RPMI8226 (cell line): Measurements from ENCODE around the gene MGAT3.

Source experiments
- DNase-seq: peaks from one replicate; pipeline ENCODE4 v3.0.0-alpha.2; 2015

The MGAT3 gene

DNA sequence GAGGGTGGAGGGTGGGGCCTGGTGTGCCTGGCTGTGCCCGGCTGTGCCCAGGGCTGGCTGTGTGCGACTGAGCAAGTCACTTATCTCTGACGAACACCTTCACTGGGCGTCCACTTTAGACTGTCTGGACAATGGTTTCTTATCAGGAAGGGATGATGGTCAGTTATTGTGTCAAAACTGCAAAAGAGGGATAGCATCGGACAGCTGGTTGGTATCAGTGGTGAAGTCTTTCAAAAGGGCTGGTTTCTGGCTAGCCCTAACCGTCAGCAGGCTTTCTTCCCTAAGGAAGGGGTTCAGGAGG lies 4.1 kb upstream of the MGAT3 start:
- DNase-seq = no peak

- DNase-seq = no peak
Measured at GRCh38 chr22:39453765-39454378, 2.9 kb upstream of the MGAT3 start.

DNA sequence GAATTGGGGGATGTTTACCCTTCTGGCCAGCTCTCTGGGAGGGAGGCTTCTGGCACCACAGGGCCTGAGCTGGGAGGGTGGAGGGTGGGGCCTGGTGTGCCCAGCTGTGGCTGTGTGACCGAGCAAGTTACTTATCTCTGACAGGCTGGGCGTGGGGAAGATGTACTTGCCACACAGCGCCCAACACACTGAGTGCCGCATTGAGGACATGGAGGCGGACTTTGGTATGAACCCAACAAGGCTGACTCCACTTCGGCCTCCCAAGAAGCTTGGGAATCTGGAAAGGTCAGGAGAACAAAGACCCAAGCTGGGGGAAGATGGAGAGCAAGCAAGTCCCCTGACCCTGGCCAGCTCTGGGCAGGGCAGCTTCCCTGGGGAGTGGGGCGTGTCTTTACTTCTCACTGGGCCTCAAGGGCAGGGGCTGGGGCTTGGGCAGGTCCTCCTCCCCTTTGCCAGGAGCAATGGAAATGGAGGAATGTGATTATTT lies 2.4 kb upstream of the MGAT3 start:
- no peak for DNase-seq

DNA sequence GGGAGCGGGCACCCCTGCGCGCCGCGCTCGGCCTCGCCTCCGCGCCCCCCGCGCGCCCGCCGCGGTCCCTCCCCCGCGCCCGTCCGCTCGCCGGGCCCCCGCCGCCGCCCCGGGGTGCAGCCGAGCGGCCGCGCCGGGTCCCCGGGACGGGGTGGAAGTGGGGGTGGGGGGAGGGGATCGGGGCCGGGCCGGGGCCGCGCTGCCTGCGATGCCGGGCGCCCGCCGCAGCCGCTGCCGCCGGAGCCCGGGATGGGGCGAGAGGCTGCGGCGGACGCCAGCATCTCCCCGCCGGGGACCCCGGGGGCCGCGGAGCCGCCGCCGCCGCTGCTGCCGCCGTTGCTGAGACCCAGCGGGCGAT lies 365 bp downstream of the MGAT3 start:
- DNase-seq = no peak

DNA sequence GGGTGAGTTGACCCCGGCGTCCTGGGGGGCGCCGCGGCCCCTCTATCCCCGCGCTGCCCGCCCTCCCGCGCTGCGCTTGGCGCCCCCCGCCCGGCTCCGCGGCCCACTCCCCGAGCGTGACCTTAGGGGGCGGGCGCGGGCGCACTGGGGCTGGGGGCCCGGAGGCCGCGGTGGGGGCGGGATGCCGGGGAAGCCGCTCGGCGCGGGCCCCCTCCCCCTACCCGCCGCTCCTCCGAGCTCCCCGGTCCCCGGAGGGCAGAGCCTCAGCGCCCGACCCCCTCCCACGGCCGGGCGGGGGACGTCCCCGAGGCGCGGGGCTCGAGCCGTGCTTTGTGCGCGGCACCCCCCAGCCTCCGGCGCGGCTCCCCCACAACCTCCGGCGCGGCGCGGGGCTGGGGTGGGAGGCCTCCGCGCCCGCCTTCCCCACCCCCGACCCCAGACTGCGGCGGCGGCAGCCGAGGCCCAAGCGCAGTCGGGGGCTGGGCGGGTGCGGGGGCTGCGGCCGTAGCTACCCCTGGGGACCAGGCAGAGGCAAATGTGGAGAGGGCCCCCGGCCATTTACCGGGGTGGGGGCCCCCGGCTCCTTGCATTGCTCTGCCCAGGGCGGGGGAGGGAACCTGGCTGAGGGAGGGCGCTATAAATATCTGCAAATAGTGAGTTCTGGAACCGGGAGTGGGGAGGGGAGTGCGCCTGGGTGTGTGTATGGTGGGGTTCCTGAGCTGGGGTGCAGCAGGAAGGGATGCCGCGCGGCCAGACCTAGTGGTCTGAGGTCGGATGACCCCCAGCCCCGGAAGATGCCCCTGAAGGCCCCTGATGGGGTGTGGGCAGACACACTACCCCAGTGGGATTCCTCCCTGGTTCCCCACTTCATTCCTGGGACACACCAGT lies 988 bp downstream of the MGAT3 start:
- no peak for DNase-seq

GRCh38 chr22:39458444-39459083 lies 1.8 kb downstream of the MGAT3 start:
- DNase-seq = no peak

DNA sequence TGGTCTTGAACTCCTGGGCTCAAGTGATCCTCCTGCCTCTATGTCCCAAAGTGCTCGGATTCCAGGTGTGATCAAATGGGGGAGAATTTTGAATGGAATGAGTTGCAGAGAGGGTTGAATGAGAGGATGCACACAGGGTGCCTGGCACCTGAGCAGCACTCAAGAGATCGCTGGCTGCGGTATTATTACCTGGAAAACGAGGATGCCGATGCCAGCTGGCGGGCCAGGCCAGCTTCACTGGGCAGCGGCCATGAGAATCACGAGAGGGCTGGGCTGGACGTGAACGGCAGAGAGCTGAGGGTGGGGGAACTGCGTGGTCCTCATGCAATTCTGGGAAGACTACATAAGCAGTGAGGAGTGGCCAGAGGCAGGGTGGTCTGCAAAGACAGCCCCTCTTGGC lies 2.9 kb downstream of the MGAT3 start:
- DNase-seq = no peak

DNA sequence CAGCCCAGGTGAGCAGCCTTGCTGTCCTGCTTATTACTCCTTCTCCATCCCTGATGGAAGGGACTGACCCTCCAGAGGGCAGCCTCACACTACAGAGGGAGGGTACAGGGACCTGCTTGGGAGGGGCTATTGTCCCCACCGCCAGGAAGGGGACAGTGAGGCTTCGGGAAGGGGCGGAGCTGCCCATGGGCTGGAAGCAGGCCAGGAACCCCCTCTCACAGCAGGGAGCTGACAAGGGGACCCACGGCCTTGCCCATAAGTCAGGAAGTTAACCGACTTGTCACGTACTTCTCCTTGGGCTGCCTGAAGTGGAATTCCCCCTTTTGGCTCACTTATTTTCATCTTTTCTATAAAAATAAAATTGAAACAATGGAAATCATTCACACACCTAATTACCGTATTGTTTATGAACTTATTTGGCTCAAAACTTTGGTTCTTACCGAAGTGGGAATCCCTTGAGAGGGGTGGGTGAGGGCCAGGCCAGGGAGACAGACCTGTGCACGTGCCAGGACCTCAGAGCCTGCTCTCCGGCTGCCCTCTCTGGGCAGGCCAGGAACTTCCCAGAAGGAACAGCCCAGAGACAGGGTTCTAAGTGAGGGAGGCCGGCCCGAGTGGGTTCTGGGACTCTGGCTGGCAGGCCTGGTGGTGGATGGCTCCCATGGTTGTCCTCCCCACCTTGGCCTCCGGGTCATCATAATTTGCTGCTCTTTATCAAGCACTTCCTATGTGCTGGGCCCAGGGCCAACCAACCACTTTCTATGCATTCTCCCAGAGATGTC lies 5.8 kb downstream of the MGAT3 start:
- no peak for DNase-seq

DNA sequence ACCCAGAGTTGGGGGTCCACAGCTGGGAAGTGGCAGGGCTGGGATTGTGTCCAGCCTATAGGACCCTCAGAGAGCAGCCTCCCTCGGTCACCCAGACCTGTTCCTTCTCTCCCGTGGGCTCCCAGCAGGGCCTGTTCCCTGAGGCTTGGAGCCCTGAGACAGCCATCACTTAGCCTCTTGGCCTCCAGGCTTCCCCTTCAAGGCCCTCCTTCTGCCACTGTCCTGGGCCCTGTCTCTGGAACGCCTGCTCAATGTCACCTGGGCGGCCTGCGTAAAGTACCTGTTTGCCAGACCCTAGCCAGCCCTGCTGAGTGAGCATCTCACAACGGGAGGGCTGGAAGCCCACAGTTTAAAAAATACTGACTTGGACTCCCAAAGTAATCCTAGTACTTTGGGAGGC lies 6.5 kb downstream of the MGAT3 start:
- DNase-seq = no peak

DNA sequence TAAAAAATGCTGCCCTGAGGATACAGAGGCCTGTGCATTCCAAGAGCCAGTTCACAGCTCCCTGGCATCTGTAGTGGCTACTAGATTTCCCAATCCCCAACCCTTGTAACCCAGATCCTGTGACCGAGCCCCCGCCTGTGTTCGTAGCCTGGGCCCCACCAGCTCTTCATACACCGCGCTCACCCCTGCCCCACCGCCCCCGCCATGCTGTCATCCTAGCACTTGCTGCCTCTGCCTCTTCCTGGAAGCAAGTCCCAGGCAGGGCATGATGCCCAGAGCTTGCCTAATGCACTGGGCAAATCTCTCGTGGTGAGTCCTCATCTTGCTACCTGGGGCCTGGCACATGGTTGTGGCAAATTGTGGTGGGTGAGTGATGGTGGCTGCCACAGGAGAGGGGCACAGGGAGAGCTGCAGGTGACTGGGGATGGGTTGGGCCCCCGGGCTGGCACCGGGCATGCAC lies 7.1 kb downstream of the MGAT3 start:
- no peak for DNase-seq

DNA sequence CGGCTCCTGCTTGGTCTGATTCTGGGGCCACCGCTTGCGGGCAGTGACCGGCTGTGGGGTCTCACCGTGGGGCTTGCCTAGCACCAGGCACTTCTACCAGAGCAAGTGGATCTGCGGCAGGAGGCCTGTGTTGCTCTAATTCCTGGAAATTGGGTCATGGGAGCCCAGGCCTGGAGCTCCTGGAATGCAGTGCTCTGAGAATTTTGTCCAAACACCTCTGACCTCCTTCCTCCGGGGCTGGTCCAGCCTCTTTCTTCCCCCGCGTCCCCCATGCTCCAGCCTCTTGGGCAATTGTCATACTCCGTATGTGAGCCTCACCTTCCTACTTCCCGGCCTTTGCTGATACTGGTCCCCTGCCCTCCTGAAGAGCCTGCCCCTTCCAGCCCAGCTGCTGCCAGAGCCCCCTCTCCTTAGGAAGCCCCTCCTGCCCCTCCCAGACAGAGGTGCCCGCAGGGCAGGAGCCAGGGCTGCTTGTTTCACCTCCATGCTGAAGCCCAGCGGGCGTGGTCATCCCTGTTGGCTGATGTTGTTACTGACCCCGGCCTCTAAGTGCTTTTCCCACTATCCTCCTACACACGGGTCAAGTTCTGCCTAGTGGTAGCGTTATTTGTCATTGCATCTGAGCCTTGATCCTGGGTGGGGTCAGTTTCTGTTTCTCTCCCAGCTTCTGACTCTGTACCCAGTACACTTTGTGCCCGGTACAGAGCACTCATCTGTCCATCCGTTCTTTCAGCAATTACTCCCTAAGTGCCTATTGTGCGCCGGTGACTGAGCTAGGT lies 9.6 kb downstream of the MGAT3 start:
- no peak for DNase-seq

GRCh38 chr22:39467390-39467895 lies 10.6 kb downstream of the MGAT3 start:
- DNase-seq = peak; percentile 23

GRCh38 chr22:39468487-39469325 lies 11.9 kb downstream of the MGAT3 start:
- no peak for DNase-seq

- DNase-seq = no peak
Measured at GRCh38 chr22:39469326-39469680, 12.5 kb downstream of the MGAT3 start.

- no peak for DNase-seq
Measured at GRCh38 chr22:39469681-39470450, 13.1 kb downstream of the MGAT3 start.

DNA sequence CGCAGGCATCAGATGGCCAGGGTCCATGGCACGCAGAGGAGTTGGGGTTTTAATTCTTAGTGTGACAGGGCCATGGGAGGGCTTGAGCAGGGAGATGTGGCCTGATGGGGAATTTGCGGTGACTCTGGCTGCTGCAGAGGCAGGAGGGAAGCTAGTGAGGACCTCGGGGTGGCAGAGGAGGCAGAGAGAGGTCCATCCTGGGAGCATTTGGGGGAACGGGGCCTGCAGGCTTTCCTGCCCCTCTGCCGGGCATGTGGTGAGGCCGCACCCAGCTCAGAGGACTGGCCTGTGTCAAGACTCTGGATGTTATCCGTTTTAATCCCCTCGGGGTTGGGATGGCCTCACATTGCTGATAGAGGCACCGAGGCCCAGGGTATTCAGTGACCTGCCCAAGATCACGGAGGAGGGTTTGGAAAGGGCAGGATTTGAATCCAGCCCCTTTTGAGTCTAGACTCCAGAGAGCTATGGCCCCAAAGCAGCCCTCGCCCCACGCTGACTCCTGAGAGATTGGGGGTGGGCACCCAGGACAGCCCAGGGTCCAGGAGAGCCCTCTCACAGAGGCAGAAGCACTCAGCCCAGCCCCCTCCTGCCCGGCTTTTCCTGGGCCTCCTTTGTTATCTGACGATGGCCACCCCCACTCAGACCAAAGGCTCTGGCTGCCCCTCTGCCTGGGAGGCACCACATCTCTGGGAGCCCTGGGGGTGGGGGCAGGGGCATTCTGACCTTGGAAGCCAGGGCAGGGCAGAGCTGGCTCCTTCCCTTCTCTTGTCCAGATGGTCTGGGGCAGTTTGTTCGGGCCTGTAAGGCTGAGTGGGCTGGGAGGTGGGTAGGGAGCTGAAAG lies 13.9 kb downstream of the MGAT3 start:
- no peak for DNase-seq

DNA sequence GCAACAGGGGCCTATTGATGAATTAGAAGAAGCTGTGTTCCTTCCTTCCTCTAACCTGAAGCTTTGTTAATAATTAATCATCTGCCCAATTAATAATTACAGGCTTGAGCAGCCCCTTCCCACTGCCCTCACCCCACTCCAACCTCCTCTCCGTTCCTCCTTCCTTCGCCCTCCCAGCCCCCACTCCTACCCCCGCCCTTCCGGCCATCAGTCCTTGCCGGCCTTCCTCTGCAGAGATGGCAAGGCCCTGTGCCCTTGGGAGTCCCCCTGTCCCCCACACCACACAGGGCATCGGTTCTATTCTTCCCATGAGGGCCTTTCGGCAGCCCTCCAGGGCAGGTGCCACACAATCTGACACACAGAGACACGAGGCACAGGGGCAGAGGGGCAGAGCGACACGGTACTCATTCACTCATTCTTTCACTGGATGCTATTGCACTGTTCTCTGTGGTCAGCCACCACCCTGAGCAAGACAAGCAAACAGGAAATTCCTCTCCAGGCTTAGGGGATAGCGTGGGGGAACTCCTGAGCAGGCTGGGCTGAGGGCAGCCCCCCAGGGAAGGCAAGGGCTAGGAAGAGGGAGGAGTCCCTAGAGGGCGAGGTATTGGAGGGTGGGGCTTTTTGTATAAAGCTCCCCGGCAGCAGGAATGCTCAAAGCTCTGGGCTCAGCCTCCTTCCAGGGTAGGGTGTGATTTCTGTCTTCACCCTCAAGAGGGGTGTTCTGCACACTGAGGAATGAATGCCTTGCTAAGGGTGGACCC lies 14.7 kb downstream of the MGAT3 start:
- DNase-seq = no peak
